ENCODE results near the gene HOMER1. TPM values are rescaled to one million over a fixed set of nuclear protein-coding genes. Genes with fewer than 3 reads are reported as not detected.

Gene HOMER1
- total and polyA plus RNA-seq, 2 of the 13 experiments (the other 11 are each of a cell fraction or from before 2014, with no cell fraction given) = 5.3 to 24.8 TPM

DNA sequence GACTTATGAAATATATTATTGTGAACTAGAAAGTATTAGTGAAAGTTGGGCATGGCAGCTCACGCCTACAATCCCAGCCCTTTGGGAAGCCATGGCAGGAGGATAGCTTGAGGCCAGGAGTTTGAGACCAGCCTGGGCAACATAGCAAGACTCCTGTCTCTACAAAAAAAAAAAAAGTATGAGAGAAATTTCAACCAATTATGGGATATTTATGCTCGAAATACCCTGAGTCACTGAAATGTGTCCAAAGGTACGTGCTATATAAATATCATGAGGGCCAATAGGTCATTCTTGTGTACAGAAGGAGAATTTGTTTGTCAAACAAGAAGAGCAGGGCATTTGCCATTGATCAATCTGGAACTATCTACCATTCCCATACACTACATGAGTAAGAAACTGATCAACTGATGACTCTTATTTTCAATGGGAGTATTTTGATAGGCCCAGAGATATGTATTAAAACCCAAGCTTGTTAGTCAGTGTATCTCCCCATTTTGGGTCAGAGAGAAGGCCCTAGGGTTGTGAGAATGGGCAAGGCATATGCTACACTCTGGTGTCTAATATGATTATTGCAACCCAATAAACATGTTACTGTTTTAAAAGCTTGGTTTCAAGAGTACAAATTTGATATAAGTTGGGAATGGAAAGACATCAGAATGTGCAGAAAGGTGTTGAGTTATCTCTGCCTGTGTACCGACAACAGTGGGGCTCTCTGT is 21.7 kb upstream of the HOMER1 start (continued):
- TF ChIP-seq JARID2 (CRISPR knock-in tag; IDR thresholded peaks at IDR 0.05; ENCODE audit: insufficient replicate concordance) (no peak), GLI4 (CRISPR knock-in tag; IDR thresholded peaks at IDR 0.05; ENCODE audit: borderline replicate concordance) (no peak), ISL2 (CRISPR knock-in tag; IDR thresholded peaks at IDR 0.05) (peak; percentile 64), ONECUT2 (CRISPR knock-in tag; IDR thresholded peaks at IDR 0.05) (peak; percentile 73), SMYD3 (CRISPR knock-in tag; IDR thresholded peaks at IDR 0.05) (no peak), IRF2 (CRISPR knock-in tag; IDR thresholded peaks at IDR 0.05) (peak; percentile 22; the same call in 1 of the 2 replicates), ZNF317 (CRISPR knock-in tag; IDR thresholded peaks at IDR 0.05) (no peak), ZFP82 (CRISPR knock-in tag; IDR thresholded peaks at IDR 0.05; ENCODE audit: borderline replicate concordance) (no peak), ZNF326 (CRISPR knock-in tag; IDR thresholded peaks at IDR 0.05; ENCODE audit: borderline replicate concordance) (no peak), ZBTB2 (CRISPR knock-in tag; IDR thresholded peaks at IDR 0.05; ENCODE audit: low read depth) (no peak), ZNF333 (CRISPR knock-in tag; IDR thresholded peaks at IDR 0.05; ENCODE audit: borderline replicate concordance) (no peak), TP53 (CRISPR knock-in tag; conservative IDR thresholded peaks at IDR 0.05) (no peak), SAP130 (CRISPR knock-in tag; IDR thresholded peaks at IDR 0.05; ENCODE audit: low read depth) (peak; percentile 81), GFI1 (CRISPR knock-in tag; IDR thresholded peaks at IDR 0.05; ENCODE audit: borderline replicate concordance) (peak; percentile 50; the same call in 1 of the 2 replicates), SIN3B (IDR thresholded peaks at IDR 0.05; ENCODE audit: low read length) (no peak), NCOA1 (CRISPR knock-in tag; IDR thresholded peaks at IDR 0.05) (peak; percentile 62; the same call in 1 of the 2 replicates), ZNF605 (CRISPR knock-in tag; IDR thresholded peaks at IDR 0.05) (no peak), BCL6 (CRISPR knock-in tag; IDR thresholded peaks at IDR 0.05) (peak; percentile 75), ZNF891 (CRISPR knock-in tag; IDR thresholded peaks at IDR 0.05) (no peak), ZIK1 (CRISPR knock-in tag; IDR thresholded peaks at IDR 0.05; ENCODE audit: borderline replicate concordance, low read depth) (no peak), HOXA7 (CRISPR knock-in tag; IDR thresholded peaks at IDR 0.05) (no peak)
- TF ChIP-seq, protein P1, sequence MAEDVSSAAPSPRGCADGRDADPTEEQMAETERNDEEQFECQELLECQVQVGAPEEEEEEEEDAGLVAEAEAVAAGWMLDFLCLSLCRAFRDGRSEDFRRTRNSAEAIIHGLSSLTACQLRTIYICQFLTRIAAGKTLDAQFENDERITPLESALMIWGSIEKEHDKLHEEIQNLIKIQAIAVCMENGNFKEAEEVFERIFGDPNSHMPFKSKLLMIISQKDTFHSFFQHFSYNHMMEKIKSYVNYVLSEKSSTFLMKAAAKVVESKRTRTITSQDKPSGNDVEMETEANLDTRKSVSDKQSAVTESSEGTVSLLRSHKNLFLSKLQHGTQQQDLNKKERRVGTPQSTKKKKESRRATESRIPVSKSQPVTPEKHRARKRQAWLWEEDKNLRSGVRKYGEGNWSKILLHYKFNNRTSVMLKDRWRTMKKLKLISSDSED (CRISPR knock-in tag; IDR thresholded peaks at IDR 0.05) = no peak
- TF ChIP-seq, protein P2, sequence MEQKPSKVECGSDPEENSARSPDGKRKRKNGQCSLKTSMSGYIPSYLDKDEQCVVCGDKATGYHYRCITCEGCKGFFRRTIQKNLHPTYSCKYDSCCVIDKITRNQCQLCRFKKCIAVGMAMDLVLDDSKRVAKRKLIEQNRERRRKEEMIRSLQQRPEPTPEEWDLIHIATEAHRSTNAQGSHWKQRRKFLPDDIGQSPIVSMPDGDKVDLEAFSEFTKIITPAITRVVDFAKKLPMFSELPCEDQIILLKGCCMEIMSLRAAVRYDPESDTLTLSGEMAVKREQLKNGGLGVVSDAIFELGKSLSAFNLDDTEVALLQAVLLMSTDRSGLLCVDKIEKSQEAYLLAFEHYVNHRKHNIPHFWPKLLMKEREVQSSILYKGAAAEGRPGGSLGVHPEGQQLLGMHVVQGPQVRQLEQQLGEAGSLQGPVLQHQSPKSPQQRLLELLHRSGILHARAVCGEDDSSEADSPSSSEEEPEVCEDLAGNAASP (CRISPR knock-in tag; IDR thresholded peaks at IDR 0.05; ENCODE audit: borderline replicate concordance) = no peak
- TF ChIP-seq, protein P3, sequence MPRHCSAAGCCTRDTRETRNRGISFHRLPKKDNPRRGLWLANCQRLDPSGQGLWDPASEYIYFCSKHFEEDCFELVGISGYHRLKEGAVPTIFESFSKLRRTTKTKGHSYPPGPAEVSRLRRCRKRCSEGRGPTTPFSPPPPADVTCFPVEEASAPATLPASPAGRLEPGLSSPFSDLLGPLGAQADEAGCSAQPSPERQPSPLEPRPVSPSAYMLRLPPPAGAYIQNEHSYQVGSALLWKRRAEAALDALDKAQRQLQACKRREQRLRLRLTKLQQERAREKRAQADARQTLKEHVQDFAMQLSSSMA (CRISPR knock-in tag; IDR thresholded peaks at IDR 0.05) = no peak
- TF ChIP-seq, protein P4, sequence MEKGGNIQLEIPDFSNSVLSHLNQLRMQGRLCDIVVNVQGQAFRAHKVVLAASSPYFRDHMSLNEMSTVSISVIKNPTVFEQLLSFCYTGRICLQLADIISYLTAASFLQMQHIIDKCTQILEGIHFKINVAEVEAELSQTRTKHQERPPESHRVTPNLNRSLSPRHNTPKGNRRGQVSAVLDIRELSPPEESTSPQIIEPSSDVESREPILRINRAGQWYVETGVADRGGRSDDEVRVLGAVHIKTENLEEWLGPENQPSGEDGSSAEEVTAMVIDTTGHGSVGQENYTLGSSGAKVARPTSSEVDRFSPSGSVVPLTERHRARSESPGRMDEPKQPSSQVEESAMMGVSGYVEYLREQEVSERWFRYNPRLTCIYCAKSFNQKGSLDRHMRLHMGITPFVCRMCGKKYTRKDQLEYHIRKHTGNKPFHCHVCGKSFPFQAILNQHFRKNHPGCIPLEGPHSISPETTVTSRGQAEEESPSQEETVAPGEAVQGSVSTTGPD (CRISPR knock-in tag; IDR thresholded peaks at IDR 0.05) = no peak
